Stomach smooth muscle (tissue), 2 donors: ENCODE results near the gene TBRG1.

Experiments
- H3K27ac ChIP-seq: one replicate; pipeline ENCODE4 v1.7.0; 2013; ENCODE audit warnings: mild to moderate bottlenecking, low read length, inconsistent platforms
- H3K27me3 ChIP-seq, 2 donors: one replicate each; pipeline ENCODE4 v1.7.0; 2013; ENCODE audit warnings: low read length in 2 of 2; ENCODE audit not compliant: insufficient read depth in 2 of 2, control insufficient read depth in 1 of 2
- H3K36me3 ChIP-seq, 2 donors: one replicate each; pipeline ENCODE4 v1.7.0; 2013; ENCODE audit warnings: low read length in 2 of 2; ENCODE audit not compliant: control insufficient read depth in 2 of 2, insufficient read depth in 2 of 2
- H3K4me1 ChIP-seq: one replicate; pipeline ENCODE4 v1.7.0; 2013; ENCODE audit warnings: low read length; ENCODE audit not compliant: control insufficient read depth, insufficient read depth
- H3K4me3 ChIP-seq, 2 donors: one replicate each; pipeline ENCODE4 v1.7.0; 2013; ENCODE audit warnings: low read length in 2 of 2
- H3K9ac ChIP-seq, 2 donors: one replicate each; pipeline ENCODE4 v1.7.0; 2013; ENCODE audit warnings: low read length in 2 of 2, mild to moderate bottlenecking in 1 of 2
- H3K9me3 ChIP-seq, 2 donors: one replicate each; pipeline ENCODE4 v1.7.0; 2013; ENCODE audit warnings: low read length in 2 of 2; ENCODE audit not compliant: control insufficient read depth in 2 of 2
- donor health status: healthy.
- donor health status: Pancreatic carcinoma.

TBRG1 gene, protein sequence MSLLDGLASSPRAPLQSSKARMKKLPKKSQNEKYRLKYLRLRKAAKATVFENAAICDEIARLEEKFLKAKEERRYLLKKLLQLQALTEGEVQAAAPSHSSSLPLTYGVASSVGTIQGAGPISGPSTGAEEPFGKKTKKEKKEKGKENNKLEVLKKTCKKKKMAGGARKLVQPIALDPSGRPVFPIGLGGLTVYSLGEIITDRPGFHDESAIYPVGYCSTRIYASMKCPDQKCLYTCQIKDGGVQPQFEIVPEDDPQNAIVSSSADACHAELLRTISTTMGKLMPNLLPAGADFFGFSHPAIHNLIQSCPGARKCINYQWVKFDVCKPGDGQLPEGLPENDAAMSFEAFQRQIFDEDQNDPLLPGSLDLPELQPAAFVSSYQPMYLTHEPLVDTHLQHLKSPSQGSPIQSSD

DNA sequence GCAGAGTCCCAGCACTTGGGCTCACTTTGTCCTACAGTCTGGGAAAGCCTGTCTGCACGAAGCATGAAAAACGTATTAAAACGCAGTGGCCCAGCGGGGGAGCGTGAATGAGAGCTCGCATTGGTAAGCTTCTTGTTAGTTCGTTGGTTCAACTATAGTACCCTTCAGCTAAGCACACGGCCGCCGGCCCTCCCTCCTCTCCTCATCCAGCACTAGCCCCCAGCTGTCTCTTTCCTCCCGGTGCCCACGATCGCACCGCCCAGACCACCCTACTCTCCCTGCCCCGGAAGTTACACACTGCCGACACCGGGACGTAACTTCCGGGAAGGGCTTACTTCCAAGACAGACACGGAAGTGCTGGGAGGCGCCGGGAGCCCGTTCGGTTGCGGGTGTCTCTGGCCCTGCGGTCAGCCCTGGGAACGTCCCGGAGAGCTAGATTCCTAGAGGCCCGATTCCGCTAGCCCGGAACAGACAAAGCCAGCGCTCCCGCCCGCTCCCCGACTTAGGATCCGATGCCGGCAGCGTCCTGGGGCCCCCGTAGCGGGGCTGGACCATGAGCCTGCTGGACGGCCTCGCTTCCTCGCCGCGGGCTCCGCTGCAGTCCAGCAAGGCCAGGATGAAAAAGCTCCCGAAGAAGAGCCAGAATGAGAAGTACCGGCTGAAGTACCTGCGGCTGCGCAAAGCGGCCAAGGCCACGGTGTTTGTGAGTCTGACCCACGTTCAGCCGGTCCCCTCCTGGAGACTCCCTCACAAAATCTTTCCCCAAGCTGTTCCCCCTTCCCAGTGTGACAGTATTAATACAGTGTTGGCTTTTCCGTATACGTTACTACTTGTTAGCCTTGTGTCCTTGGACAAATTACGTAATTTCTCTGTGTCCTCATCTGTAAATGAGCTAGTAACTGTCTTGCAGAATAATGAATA lies at the start of gene TBRG1:
TSS of gene TBRG1 (plus strand) at position 334 of the 921 bp plus-strand sequence. CDS start at position 554, 220 bp downstream.
- peak within 1 kb of the TSS; percentile 89 to 96 for H3K9ac ChIP-seq
- peaks cover 16 to 28% of the 10 kb centered on the region in 2 donors for H3K36me3 ChIP-seq
- peak within 1 kb of the TSS; percentile 66 to 97 for H3K4me3 ChIP-seq
- H3K9me3 ChIP-seq, result no peaks in the 10 kb centered on the region
- H3K27me3 ChIP-seq, result no peaks in the 10 kb centered on the region
- H3K4me1 ChIP-seq, result peaks cover 6% of the 10 kb centered on the region
- H3K27ac ChIP-seq, result peak within 1 kb of the TSS; percentile 93

DNA sequence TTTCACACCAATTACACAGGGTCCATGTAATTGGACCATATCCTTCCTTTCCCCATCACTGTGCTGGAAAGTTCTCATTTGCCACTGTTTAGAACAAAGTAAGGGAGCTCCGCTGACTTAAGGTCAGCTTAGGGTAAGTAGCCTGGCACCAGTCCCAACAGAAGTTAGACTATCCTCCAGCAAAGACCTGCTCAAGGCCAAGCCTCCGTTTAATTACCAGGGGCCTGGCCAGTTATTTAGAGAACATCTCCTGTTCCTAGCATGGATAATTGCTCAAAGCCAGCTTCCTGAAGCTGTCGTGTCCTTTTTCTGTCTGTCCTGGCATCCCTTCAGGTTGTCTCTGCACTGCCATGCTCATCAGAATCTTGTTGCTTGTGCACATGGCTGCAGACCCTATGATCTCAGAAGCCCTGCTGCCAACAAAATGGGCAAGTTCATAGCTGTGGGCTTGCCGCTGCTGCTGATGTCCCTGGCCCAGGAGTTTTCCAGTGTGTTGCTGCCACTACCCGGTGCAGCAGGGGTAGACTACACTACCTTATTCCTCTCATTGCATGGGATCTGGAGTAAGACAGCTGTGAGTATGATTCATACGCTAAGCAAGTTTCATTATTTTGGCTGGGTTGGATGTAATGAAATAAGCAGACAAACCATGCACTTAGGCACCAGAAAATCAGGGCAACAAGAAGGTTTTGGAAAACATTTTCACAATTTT lies 44.8 kb upstream of the TBRG1 start:
- Histone ChIP-seq H3K4me1 (no peaks in the 10 kb centered on the region), H3K4me3 (no peak overlapping the region), H3K9me3 (no peaks in the 10 kb centered on the region), H3K9ac (no peak overlapping the region), H3K27me3 (peaks cover 0 to 3% of the 10 kb centered on the region in 2 donors), H3K36me3 (no peaks in the 10 kb centered on the region), H3K27ac (no peak overlapping the region)

DNA sequence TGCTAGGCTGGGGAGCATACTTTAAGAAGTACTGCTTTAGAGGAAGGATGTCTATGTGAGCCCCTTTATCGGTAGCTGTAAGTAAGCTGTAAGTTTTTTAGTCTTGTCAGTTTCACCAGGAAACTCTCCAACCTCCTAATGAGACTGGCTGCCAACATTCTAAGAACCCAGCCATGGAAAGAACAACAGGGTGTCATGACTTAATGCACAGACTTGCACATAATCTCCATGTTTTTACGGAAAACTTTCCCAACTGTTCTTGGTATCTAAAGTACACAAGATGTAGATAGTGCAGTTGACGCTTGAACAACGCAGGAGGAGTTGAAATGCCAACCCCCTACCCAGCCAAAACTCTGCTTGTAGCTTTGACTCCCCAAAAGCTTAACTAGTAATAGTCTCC lies 43.9 kb upstream of the TBRG1 start:
- H3K36me3 ChIP-seq, result no peaks in the 10 kb centered on the region
- H3K9ac ChIP-seq, result no peak overlapping the region
- H3K27ac ChIP-seq, result no peak overlapping the region
- H3K4me3 ChIP-seq, result no peak overlapping the region
- no peaks in the 10 kb centered on the region for H3K4me1 ChIP-seq
- peaks cover 0 to 3% of the 10 kb centered on the region in 2 donors for H3K27me3 ChIP-seq
- H3K9me3 ChIP-seq, result no peaks in the 10 kb centered on the region

DNA sequence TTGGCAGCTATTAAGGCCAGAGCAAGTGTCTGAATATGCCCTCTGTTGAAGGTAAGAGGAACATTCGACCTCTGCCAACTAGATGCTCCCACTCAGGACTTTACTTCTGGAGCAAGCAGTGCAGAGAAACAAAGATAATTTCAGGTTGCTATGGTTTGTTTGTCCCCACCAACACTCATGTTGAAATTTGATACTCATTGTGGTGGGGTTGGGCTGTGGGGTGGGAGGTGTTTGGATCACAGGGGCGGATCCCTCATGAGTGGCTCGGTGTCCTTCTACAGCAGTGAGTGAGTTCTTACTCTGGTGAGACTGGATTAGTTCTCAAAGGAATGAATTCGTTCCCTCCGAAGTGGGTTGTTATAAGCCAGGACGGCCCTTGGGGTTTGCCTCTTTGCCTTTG lies 40.8 kb upstream of the TBRG1 start:
- Histone ChIP-seq H3K9me3 (no peaks in the 10 kb centered on the region), H3K36me3 (no peaks in the 10 kb centered on the region), H3K4me3 (no peak overlapping the region), H3K27me3 (peaks cover 0 to 3% of the 10 kb centered on the region in 2 donors), H3K9ac (no peak overlapping the region), H3K4me1 (no peaks in the 10 kb centered on the region), H3K27ac (no peak overlapping the region)

GRCh38 chr11:124582565-124582964 lies 40.1 kb upstream of the TBRG1 start:
- Histone ChIP-seq H3K27me3 (peaks cover 0 to 3% of the 10 kb centered on the region in 2 donors), H3K9me3 (no peaks in the 10 kb centered on the region), H3K4me1 (no peaks in the 10 kb centered on the region), H3K36me3 (no peaks in the 10 kb centered on the region), H3K4me3 (no peak overlapping the region), H3K27ac (no peak overlapping the region), H3K9ac (no peak overlapping the region)

DNA sequence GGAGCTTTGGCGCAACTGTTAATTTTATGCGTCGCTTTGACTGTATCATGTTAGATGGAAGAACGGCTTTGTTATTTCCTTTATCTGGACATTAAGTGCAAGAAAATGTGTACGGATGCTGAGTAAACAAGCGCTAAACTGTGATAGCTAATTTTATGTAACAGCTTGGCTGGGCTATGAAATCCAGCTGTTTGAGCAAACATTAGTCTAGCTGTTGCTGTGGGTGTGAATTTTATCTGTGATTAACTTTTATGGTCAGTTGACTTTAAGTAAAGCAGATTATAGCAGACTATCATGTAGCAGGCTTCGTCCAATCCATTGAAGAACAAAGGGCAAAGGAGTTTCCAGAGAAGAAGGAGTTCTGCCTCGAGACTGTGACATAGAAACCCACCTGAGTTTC lies 38.9 kb upstream of the TBRG1 start:
- no peak overlapping the region for H3K27ac ChIP-seq
- H3K27me3 ChIP-seq, result peaks cover 0 to 3% of the 10 kb centered on the region in 2 donors
- no peaks in the 10 kb centered on the region for H3K9me3 ChIP-seq
- H3K36me3 ChIP-seq, result no peaks in the 10 kb centered on the region
- no peak overlapping the region for H3K4me3 ChIP-seq
- no peaks in the 10 kb centered on the region for H3K4me1 ChIP-seq
- no peak overlapping the region for H3K9ac ChIP-seq

- Histone ChIP-seq H3K9ac (no peak overlapping the region), H3K4me1 (no peaks in the 10 kb centered on the region), H3K4me3 (no peak overlapping the region), H3K36me3 (no peaks in the 10 kb centered on the region), H3K9me3 (no peaks in the 10 kb centered on the region), H3K27ac (no peak overlapping the region), H3K27me3 (peaks cover 0 to 3% of the 10 kb centered on the region in 2 donors)
Measured at GRCh38 chr11:124584681-124585372, 37.8 kb upstream of the TBRG1 start.

DNA sequence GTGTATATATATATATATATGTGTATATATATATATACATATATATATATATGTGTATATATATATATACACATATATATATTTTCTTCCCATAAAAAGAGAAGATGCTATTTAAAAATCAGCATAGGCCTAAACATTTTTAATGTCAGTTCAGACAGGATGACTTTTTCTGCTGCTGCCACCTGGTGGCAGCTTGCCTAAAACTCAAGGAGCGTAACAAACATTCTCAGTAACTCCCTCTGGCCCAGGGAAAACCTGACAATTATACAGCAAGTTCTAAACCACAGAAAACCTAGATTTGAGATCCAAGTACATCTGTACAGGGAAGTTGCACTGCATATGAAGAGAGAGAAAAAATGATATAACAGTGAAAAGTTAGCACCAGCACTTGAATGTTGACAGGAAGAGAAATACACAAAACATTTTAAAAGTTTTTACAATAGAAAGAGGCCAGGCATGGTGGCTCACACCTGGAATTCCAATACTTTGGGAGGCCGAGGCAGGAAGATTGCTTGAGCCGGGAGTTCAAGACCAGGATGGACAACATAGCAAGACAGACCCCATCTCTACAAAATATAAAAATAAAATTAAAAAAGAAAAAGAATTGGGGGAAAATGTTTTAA lies 36.3 kb upstream of the TBRG1 start:
- Histone ChIP-seq H3K9ac (no peak overlapping the region), H3K27me3 (peaks cover 0 to 3% of the 10 kb centered on the region in 2 donors), H3K27ac (no peak overlapping the region), H3K9me3 (no peaks in the 10 kb centered on the region), H3K4me1 (no peaks in the 10 kb centered on the region), H3K36me3 (no peaks in the 10 kb centered on the region), H3K4me3 (no peak overlapping the region)

DNA sequence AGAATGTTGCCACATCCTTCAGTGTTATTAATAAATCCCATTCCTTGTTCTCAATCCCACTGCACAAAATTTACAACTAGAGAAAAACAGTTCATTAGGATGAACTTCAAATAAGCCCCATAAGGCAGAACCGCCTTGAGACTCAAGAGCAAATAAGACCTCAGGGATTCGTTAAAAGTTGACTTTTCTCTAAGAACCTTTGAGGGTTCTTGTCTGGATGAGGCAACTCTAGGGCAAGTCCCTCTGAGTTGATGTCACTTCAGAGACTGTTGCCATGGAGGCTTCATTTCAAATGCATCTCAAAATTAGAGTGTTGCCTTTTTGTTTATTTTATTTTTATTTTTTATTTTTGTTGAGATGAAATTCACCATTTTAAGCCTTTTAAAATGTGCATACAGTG lies 31.2 kb upstream of the TBRG1 start:
- Histone ChIP-seq H3K9ac (no peak overlapping the region), H3K27me3 (no peaks in the 10 kb centered on the region), H3K36me3 (no peaks in the 10 kb centered on the region), H3K9me3 (no peaks in the 10 kb centered on the region), H3K4me1 (no peaks in the 10 kb centered on the region), H3K4me3 (no peak overlapping the region), H3K27ac (no peak overlapping the region)
